HL-60 (cell line): ENCODE measurements around the gene CACNA2D1.

ENCODE experiments used
- DNase-seq, 2 experiments: peaks; one replicate each; pipeline ENCODE4 v3.0.0-alpha.2; 2010 to 2020; ENCODE audit warnings: low read depth in 1 of 2, low spot score in 1 of 2
- H3K27ac ChIP-seq: fragments of 250-450 bp; sonication (Bioruptor Pico); replicated peaks from 2 replicates; pipeline ENCODE4 v1.5.1; 2020; ENCODE audit warnings: mild to moderate bottlenecking, moderate library complexity
- H3K27me3 ChIP-seq: fragments of 250-450 bp; sonication (Bioruptor Pico); 2 replicates; pipeline ENCODE4 v1.5.1; 2021; ENCODE audit warnings: mild to moderate bottlenecking, moderate library complexity; ENCODE audit not compliant: insufficient read depth, poor library complexity, severe bottlenecking
- H3K4me3 ChIP-seq: replicated peaks from 2 replicates; pipeline ENCODE4 v1.5.1; 2011; ENCODE audit warnings: mild to moderate bottlenecking, control low read depth, low read length; ENCODE audit not compliant: insufficient read depth
- CTCF ChIP-seq: IDR thresholded peaks from one replicate; pipeline ENCODE4 v1.5.1; 2011; ENCODE audit warnings: low read length, control low read depth, inconsistent platforms; ENCODE audit not compliant: insufficient read depth
- GABPA ChIP-seq: IDR thresholded peaks from 2 replicates; pipeline ENCODE4 v1.6.1; 2012; ENCODE audit warnings: low read depth
- POLR2AphosphoS5 ChIP-seq: IDR thresholded peaks from 2 replicates; pipeline ENCODE4 v1.6.1; 2012; ENCODE audit warnings: low read depth
- REST ChIP-seq: IDR thresholded peaks from 2 replicates; pipeline ENCODE4 v1.6.1; 2012; ENCODE audit warnings: low read depth; ENCODE audit not compliant: insufficient replicate concordance
- SPI1 ChIP-seq: IDR thresholded peaks from 2 replicates; pipeline ENCODE4 v1.6.1; 2012; ENCODE audit warnings: low read depth, mild to moderate bottlenecking, borderline replicate concordance

The CACNA2D1 gene

GRCh38 chr7:82289152-82289535 lies 154.4 kb downstream of the CACNA2D1 start:
- Histone ChIP-seq H3K4me3 (no peak overlapping the region), H3K27me3 (no peaks in the 10 kb centered on the region), H3K27ac (no peak overlapping the region)
- DNase-seq, result no peak
- no peak for TF ChIP-seq CTCF
- no peak for TF ChIP-seq GABPA
- no peak for TF ChIP-seq POLR2AphosphoS5
- TF ChIP-seq REST, result no peak
- no peak for TF ChIP-seq SPI1

GRCh38 chr7:82286798-82287140 lies 156.8 kb downstream of the CACNA2D1 start:
- no peak overlapping the region for H3K27ac ChIP-seq

GRCh38 chr7:82286096-82286797 lies 157.3 kb downstream of the CACNA2D1 start:
- TF ChIP-seq GABPA, result no peak
- TF ChIP-seq SPI1, result no peak
- no peak for TF ChIP-seq POLR2AphosphoS5
- TF ChIP-seq REST, result no peak
- TF ChIP-seq CTCF, result no peak
- no peak for DNase-seq
- Histone ChIP-seq H3K27ac (no peak overlapping the region), H3K27me3 (no peaks in the 10 kb centered on the region), H3K4me3 (no peak overlapping the region)

More at GRCh38 chr7:82286798-82287140, 156.8 kb downstream of the CACNA2D1 start:
- TF ChIP-seq SPI1 (no peak), GABPA (no peak)
- H3K27me3 ChIP-seq, result no peaks in the 10 kb centered on the region
- H3K4me3 ChIP-seq, result no peak overlapping the region
- no peak for DNase-seq

GRCh38 chr7:82284936-82285519 lies 158.5 kb downstream of the CACNA2D1 start:
- DNase-seq, result no peak
- Histone ChIP-seq H3K27me3 (no peaks in the 10 kb centered on the region), H3K4me3 (no peak overlapping the region), H3K27ac (no peak overlapping the region)
- TF ChIP-seq CTCF (no peak), POLR2AphosphoS5 (no peak), SPI1 (no peak), REST (no peak), GABPA (no peak)
